GM10266 (cell line): Measurements from ENCODE around the gene EEF1AKMT4.
A peak's percentile ranks its signal among the peaks of the same experiment; 100 is the strongest.

Source experiments
- DNase-seq: peaks from one replicate; pipeline ENCODE4 v3.0.0; 2012; ENCODE audit errors: extremely low spot score
- TF ChIP-seq, protein P1 (sequence below): IDR thresholded peaks from 2 replicates; pipeline ENCODE4 v1.5.1; 2012; ENCODE audit warnings: mild to moderate bottlenecking, low read depth; ENCODE audit not compliant: control insufficient read depth, insufficient read depth; ENCODE audit errors: missing control alignments

Gene EEF1AKMT4

DNA sequence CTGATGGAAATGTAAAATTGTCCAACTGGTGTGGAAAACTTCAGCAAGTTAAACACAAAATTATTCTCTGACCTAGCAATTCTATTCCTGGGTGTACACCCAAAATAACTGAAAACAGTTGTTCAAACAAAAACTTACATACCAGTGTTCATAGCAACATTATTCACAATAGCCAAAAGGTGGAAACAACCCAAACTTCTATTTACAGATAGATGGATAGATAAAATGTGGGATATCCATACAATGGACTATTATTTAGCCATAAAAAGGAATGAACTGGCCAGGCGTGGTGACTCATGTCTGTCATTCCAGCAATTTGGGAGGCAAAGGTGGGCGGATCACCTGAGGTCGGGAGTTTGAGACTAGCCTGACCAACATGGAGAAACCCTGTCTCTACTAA, 27.0 kb upstream of the EEF1AKMT4 start:
- DNase-seq = no peak

DNA sequence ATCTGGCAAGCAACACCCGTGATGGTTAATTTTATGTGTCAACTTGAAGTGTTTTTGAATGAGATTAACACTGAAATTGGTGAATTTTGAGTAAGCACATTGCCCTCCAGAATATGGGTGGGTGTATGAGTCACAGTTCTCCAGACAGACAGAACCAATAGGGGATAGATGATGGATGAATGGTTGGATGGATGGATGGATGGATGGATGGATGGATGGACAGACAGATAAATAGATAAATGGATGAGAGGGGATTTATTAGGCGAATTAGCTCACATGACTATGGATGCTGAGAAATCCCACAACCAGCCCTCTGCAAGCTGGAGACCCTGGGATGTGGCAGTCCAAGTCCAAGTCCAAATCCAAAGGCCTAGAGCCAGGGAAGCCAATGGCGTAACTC, 25.5 kb upstream of the EEF1AKMT4 start:
- TF ChIP-seq, protein P1, sequence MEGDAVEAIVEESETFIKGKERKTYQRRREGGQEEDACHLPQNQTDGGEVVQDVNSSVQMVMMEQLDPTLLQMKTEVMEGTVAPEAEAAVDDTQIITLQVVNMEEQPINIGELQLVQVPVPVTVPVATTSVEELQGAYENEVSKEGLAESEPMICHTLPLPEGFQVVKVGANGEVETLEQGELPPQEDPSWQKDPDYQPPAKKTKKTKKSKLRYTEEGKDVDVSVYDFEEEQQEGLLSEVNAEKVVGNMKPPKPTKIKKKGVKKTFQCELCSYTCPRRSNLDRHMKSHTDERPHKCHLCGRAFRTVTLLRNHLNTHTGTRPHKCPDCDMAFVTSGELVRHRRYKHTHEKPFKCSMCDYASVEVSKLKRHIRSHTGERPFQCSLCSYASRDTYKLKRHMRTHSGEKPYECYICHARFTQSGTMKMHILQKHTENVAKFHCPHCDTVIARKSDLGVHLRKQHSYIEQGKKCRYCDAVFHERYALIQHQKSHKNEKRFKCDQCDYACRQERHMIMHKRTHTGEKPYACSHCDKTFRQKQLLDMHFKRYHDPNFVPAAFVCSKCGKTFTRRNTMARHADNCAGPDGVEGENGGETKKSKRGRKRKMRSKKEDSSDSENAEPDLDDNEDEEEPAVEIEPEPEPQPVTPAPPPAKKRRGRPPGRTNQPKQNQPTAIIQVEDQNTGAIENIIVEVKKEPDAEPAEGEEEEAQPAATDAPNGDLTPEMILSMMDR = no peak
- DNase-seq = no peak

More for the DNA sequence above, 27.0 kb upstream of the EEF1AKMT4 start:
- TF ChIP-seq, protein P1 = no peak

- DNase-seq = peak; percentile 88
- TF ChIP-seq, protein P1 = peak; percentile 93
Measured at GRCh38 chr3:184227481-184227935, 22.0 kb upstream of the EEF1AKMT4 start.

DNA sequence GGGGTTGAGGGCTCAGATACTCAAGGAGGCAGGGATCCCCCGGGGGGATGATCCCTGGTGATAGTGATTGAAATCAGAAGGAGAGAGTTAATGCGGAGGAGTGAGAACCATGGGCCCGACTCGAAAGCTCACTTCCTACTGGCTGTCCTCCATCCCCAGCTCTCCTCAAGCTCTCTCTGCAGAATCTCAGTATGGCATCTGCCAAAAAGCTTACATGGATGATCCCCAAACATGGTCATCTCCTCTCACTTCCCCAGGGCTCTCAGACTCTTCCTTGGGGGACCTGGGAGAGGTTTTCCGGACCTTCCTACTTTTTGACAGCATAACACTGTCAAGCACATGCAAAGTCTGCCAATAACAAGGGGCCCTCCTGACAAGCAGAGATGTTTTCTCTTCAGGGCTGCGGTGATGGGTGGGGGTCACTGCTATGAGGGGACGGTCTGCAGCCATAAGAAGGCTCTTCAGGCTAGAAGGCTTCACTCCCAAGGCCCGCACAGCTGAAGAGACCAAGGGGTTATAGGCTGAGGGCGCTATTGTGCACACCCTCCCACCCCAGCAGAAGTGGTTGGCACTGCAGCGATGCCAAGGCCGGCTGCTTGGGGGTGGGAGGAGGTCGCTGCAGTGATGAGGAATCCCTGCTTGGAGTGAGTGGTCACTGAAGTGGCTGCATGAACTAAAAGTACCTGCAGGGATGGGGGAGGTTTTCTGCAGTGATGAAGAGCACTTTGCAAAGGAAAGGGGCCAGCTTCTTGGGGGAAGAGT, 20.9 kb upstream of the EEF1AKMT4 start:
- TF ChIP-seq, protein P1 = no peak
- DNase-seq = peak; percentile 55

DNA sequence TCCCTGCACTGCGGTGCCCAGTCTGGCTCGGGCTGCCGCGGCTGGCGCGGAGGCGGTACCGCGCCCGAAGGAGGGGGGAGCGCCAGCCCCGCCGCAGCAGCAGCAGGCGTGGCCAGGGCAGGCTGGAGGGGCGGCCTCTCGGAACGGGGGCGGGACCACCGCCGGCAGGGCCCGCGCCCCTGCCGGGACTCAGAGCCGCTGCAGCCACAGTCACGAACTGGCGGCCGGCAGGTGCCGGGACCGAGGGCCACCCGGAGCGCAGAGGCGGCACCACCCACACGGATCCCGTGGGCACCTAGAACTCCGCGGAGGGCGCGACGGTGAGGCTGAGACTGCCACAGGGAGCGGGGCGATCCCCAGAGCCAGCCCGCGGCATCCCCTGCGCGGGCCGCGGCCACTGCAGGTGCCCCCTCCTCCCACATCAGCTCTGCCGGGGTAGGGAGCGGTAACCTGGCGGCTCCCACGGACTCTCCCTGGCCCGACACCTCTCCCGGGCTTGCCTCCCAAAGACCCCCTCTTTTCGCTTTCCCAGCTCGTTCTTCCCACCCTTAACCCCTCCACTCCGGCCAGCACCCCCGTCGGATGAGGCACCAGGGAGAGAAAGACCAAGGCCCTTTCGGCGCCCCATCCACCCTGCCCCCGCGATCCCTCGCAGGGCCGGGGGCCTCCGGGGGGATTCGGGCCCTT, 19.9 kb upstream of the EEF1AKMT4 start, which contains the start of gene VWA5B2:
Gene VWA5B2, plus strand, starts transcription at position 192 of the 687 bp plus-strand sequence. CDS start 944 bp downstream, outside the sequence.
- TF ChIP-seq, protein P1 = peak; percentile 10
- peak; percentile 98 for DNase-seq

DNA sequence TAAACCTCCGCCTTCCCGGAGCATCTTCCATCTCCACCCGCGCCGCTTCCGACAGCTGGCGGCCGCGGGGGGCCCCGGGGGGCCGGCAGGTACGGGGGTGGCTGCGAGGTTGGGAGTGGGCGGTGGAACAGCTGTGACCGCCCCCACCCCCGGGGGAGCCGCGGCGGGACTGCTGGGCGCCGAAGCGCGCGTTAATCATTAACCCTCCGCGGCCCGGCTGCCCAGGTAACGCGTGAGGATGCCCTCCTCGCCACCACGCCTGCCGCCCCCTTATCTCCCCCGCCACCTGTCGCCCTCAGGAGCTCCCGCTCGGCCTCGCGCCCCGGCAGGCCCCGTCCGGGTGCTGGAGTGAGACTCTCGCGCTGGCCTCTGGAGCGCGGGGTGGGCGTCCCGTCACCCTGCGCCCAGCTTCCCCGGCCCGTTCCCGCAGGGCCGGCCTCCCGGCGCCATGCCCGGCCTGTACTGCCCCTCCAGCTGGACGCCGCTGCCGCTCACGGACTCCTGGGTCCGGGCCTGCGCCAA, 19.3 kb upstream of the EEF1AKMT4 start:
- DNase-seq = peak; percentile 75
- TF ChIP-seq, protein P1 = no peak
